Stimulated activated CD4-positive, alpha-beta T cell treated with anti-CD3 and anti-CD28 coated beads, Interleukin-15, amount 100 ng/mL, for 24 hours (primary cell): ENCODE results near the gene SCAMP4.

Source experiments
- DNase-seq: peaks from one replicate; pipeline ENCODE4 v3.0.0-alpha.2; 2020

Gene SCAMP4

DNA sequence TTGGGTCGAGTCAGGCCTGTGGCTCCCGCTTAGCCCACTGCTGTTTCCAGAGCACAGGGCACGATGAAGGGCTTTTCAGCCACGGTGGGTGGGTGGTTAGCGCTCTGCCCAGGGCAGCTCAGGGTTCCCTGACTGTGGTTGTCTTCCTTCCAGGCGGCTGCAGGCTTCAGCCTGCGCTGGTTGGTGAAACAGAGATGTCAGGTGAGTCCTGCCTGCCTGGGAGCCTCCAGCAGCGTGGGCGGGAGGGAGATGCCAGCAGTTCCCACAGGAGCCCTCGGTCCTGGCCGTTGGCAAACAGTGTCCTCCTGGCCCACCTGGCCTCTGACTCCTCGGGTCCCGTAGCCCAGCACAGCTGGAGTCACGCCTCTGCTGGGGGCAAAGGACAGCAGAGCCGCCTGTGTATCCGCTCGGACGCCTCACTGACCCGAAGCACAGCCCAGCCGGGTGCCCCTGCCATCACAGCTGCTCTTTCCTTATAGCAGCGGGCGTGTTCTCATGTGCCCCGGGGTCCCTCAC is 9.7 kb downstream of the SCAMP4 start:
- no peak for DNase-seq

DNA sequence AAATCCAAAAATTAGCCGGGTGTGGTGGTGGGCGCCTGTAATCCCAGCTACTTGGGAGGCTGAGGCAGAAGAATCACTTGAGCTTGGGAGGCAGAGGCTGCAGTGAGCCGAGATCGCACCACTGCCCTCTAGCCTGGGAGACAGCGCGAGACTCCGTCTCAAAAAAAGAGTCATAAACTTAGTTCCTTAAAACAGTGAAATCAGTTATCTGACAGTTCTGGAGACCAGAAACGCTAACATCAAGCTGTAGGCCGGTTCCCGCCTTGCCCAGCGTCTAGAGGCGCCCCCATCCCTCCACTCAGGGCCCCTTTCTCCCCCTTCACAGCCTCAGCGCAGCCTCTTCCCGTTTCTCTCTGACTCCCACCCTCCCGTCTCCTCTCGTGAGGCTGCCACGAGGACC is 11.9 kb downstream of the SCAMP4 start:
- no peak for DNase-seq

GRCh38 chr19:1917926-1918325 is 12.7 kb downstream of the SCAMP4 start:
- no peak for DNase-seq

- DNase-seq, result no peak
Observed at GRCh38 chr19:1918975-1919374, 13.8 kb downstream of the SCAMP4 start.

GRCh38 chr19:1920644-1921043 is 15.4 kb downstream of the SCAMP4 start:
- no peak for DNase-seq

GRCh38 chr19:1921326-1921725 is 16.1 kb downstream of the SCAMP4 start:
- DNase-seq, result no peak

DNA sequence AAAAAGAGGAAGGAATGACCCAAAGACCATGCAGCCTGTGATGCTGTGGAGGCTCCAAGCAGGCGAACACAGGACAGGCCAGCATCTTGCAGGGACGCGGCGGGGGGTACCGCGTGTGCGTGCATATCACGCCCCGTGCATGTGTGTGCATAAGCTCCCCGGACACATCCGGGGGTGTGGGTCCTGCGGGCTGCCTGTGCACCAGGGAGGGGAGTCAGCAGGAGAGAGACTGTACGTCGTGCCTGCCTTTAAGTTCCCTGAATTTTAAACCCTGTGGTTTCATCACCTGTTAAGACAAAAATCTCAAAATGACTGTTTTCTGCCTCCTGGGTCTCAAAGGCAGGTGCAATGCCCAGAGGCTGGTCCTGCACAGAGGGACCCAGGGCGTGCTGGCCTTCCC is 16.6 kb downstream of the SCAMP4 start:
- DNase-seq, result no peak

DNA sequence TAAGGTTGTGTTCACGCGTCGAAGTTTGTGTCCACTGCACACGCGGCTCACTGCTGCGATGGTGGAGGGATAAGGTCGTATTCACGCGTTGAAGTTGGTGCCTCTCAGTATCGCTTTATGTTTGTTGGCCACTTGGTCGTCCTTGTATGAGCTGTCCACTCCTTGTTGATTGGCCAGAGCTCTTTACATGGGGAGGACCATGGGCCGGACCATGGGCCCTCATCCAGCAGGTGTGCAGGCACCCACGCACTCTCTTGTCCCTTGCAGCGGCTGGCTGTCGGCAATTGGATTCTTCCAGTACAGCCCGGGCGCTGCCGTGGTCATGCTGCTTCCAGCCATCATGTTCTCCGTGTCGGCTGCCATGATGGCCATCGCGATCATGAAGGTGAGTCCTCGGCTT is 17.6 kb downstream of the SCAMP4 start:
- no peak for DNase-seq

DNA sequence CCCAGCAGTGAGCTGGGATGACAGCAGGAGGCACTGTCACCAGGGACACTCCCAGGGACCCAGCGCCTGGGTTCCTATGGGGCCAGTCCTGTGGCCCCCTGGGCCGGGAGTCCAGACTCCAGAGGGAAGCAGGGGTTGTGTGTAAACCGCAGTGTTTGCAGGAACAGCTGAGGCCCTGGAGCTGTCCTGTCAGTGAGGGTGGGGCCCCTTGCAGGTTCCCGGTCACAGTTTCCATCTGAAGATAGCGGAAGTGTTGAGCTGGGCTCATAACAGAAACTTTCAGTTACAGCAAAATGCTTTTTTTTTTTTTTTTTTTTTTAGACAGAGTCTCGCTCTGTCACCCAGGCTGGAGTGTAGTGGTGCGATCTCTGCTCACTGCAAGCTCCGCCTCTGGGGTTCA is 18.1 kb downstream of the SCAMP4 start:
- peak; percentile 72 for DNase-seq

- DNase-seq, result no peak
Observed at GRCh38 chr19:1924320-1924961, 19.2 kb downstream of the SCAMP4 start.

DNA sequence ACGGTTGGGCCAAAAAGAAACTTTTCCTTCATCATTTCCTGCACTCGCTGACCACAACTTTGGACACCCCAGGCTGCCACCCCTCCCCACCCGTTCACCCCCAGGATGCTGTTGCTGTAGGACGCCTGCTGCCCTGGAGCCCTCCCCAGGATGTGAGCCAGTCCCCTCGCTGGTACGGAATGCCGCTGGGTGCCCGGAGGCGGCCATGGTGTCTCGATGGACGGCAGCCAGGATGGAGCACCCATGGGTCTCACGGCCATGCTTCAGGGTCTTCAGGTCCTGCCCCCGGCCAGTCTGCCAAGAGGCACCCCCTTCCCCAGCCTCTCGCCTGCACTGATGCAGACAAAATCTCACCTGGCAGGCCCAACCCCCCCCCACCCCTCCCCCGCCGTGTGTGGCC is 20.3 kb downstream of the SCAMP4 start:
- DNase-seq, result no peak

- peak; percentile 87 for DNase-seq
Observed at GRCh38 chr19:1929021-1929742, 24.0 kb downstream of the SCAMP4 start.

DNA sequence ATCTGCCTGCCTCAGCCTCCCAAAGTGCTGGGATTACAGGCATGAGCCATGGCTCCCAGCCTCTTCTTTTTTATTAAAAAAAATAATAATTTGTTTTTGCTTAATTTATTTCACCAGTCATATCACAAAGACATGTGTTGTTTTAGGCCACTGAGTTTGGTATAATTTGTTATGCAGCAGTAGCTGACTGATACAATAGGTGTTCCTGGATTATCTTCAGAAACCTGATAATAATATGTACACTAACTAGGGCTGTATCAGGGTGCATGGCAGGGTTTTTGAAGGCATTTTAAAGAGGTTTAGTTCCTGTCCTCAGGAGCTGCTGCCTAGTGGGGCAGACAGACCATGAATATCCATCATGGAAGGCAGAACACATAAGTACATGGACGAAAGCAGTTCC is 26.2 kb downstream of the SCAMP4 start:
- DNase-seq, result no peak

- DNase-seq, result no peak
Observed at GRCh38 chr19:1932395-1932794, 27.2 kb downstream of the SCAMP4 start.

- DNase-seq, result no peak
Observed at GRCh38 chr19:1933244-1933643, 28.0 kb downstream of the SCAMP4 start.

DNA sequence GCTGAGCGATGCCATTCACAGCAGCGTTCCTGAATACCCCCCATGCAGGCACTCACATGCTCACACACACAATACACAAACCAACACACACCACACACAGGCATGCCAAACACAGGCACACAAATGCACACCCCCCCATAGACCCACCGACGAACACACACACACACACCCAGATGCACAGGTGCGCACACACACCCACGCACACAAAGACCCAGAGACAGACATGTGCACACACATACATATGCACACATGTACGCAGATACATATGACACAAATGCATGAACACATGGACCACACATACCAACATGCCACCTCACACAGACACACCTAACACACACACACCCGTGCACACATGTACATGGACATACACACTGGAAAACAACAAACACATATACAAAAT is 28.7 kb downstream of the SCAMP4 start:
- DNase-seq, result no peak

DNA sequence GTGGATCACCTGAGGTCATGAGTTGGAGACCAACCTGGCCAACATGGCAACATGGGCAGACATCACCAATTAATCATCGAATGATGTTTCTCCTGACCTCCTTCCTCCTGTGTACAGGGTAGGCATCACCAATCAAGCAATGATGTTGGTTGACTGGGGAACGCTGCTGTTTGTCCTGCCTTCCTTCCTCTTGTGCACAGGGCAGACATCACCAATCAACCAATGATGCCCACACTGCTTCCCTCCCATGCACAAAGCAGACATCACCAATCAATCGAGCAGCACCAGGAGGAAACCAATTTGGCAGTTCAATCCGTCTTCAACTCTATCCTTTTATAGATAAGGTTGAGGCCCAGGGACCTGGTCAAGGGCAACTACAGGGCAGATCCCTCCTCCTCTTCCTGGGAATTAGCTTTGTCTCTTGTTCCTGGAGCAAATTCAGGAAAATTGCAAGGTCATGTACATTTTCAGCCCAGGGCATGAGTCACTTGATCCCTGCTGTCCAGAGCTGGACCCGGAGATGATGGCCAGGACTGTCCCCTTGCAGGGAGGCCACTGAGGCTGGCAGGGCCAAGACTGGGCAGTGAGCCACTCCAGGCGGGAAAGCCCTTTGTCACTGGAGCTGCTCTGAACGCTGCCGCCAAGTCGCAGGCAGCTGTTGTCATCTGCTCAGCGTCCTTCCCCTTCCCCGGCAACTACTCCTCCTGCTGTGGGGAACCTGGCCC is 30.4 kb downstream of the SCAMP4 start:
- peak; percentile 31 for DNase-seq

- no peak for DNase-seq
Observed at GRCh38 chr19:1936430-1936829, 31.2 kb downstream of the SCAMP4 start.

DNA sequence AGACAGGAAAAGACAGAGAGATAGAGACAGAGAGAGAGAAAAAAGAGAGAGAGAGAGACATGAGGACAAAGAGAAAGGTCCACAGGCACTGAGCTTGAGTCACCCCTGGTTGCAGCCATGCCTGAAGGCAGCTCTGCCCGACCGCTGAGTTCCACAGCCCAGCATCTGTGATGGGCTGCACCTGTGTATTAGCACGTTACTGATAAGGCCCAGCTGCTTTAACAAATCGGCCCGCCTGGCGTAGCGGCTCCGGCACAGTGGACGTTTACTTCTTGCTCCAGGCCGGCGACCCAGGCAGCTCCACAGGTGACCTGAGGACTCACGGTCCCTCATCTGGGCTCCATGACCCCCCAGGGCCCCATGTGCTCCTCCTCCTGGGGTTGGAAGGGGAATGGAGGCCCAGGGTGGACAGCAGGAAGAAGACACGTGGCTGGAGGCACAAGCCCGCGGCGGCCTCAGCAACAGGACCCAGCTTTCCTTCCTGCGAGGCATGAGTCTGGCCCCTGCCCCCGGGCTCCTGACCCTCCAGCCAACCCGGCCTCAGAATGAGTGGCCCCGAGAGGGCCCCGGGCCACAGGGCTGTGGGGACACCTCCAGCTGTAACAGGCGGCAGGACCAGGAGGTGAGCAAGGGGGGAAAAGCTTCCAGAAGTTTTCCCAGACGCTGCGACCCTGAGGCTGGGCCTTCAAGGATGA is 31.9 kb downstream of the SCAMP4 start:
- no peak for DNase-seq

DNA sequence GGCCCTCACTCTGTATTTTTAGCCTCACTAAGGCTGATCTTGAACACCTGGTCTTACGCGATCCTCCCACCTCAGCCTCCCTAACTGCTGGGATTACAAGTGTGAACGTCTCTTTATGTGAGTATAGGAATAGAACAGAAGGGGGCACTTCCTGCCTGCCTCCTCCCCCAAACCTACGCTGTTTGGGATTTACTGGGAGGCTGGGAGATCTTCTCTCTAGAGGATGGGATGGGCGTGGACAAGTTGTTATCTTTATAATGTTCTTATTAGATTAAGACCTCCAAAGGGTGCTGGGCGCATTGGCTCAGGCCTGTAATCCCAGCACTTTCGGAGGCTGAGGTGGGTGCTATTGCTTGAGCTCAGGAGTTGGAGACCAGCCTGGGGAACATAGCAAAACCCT is 32.9 kb downstream of the SCAMP4 start:
- DNase-seq, result no peak

- no peak for DNase-seq
Observed at GRCh38 chr19:1941146-1942077, 36.2 kb downstream of the SCAMP4 start, which contains the start of gene CSNK1G2. Gene CSNK1G2, plus strand, starts transcription at chr19:1941172. Its CDS starts 28,601 bp downstream, at chr19:1969773.
